KMS-11 (cell line): Measurements from ENCODE around the gene TUB.

Source experiments
- H2AFZ ChIP-seq: fragments of 200-600 bp; sonication (generic); 2 replicates; pipeline ENCODE4 v1.6.1; 2016; ENCODE audit warnings: antibody characterized with exemption, mixed run types, low read depth
- H3K27ac ChIP-seq: fragments of 200-600 bp; sonication (generic); 2 replicates; pipeline ENCODE4 v1.6.1; 2016; ENCODE audit warnings: mild to moderate bottlenecking, mixed run types
- H3K27me3 ChIP-seq: fragments of 200-600 bp; sonication (generic); 2 replicates; pipeline ENCODE4 v1.6.1; 2017; ENCODE audit warnings: mild to moderate bottlenecking, low read depth, mixed run types, moderate library complexity; ENCODE audit not compliant: insufficient read depth
- H3K36me3 ChIP-seq: fragments of 200-600 bp; sonication (generic); 2 replicates; pipeline ENCODE4 v1.6.1; 2017; ENCODE audit warnings: mild to moderate bottlenecking, mixed run types; ENCODE audit not compliant: insufficient read depth
- H3K4me1 ChIP-seq: fragments of 200-600 bp; sonication (generic); 2 replicates; pipeline ENCODE4 v1.6.1; 2016; ENCODE audit warnings: mild to moderate bottlenecking, low read depth, mixed run types; ENCODE audit not compliant: poor library complexity, severe bottlenecking
- H3K4me2 ChIP-seq: fragments of 200-600 bp; sonication (generic); 2 replicates; pipeline ENCODE4 v1.7.0; 2016; ENCODE audit warnings: mild to moderate bottlenecking, mixed run types
- H3K4me3 ChIP-seq: fragments of 200-600 bp; sonication (generic); IDR thresholded peaks from 2 replicates; pipeline ENCODE4 v1.6.1; 2017; ENCODE audit warnings: low read depth, low read length, mixed read lengths; ENCODE audit not compliant: insufficient read depth
- H3K79me2 ChIP-seq: fragments of 200-600 bp; sonication (generic); 2 replicates; pipeline ENCODE4 v1.6.1; 2016; ENCODE audit warnings: low read depth, mixed run types; ENCODE audit not compliant: insufficient read depth
- H3K9ac ChIP-seq: fragments of 200-600 bp; sonication (generic); 2 replicates; pipeline ENCODE4 v1.6.1; 2016; ENCODE audit warnings: mild to moderate bottlenecking, mixed run types
- H4K20me1 ChIP-seq: fragments of 200-600 bp; sonication (generic); 2 replicates; pipeline ENCODE4 v1.6.1; 2016; ENCODE audit warnings: mild to moderate bottlenecking, mixed run types; ENCODE audit not compliant: insufficient read depth
- CTCF ChIP-seq: fragments of 200-600 bp; sonication (generic); conservative IDR thresholded peaks from 2 replicates; pipeline ENCODE4 v1.6.1; 2017; ENCODE audit warnings: low read depth, mild to moderate bottlenecking, antibody characterized with exemption, low read length, moderate library complexity, mixed read lengths

The TUB gene

GRCh38 chr11:8035200-8035855 lies 45.7 kb upstream of the TUB start:
- no peak overlapping the region for H3K4me3 ChIP-seq
- no peak overlapping the region for H3K4me2 ChIP-seq
- TF ChIP-seq CTCF = no peak

GRCh38 chr11:8036002-8036802 lies 44.8 kb upstream of the TUB start:
- no peak overlapping the region for H2AFZ ChIP-seq
- no peaks in the 10 kb centered on the region for H3K36me3 ChIP-seq
- no peaks in the 10 kb centered on the region for H3K27me3 ChIP-seq
- no peak overlapping the region for H3K27ac ChIP-seq
- peaks cover 5% of the 10 kb centered on the region for H3K4me1 ChIP-seq
- H3K9ac ChIP-seq = no peak overlapping the region
- no peak overlapping the region for H3K4me3 ChIP-seq
- no peak for TF ChIP-seq CTCF
- H3K79me2 ChIP-seq = no peaks in the 10 kb centered on the region
- H3K4me2 ChIP-seq = no peak overlapping the region
- H4K20me1 ChIP-seq = no peaks in the 10 kb centered on the region

More at GRCh38 chr11:8035200-8035855, 45.7 kb upstream of the TUB start:
- no peak overlapping the region for H3K9ac ChIP-seq
- H2AFZ ChIP-seq = no peak overlapping the region
- H4K20me1 ChIP-seq = no peaks in the 10 kb centered on the region
- no peaks in the 10 kb centered on the region for H3K27me3 ChIP-seq
- peaks cover 5% of the 10 kb centered on the region for H3K4me1 ChIP-seq
- no peaks in the 10 kb centered on the region for H3K36me3 ChIP-seq
- no peaks in the 10 kb centered on the region for H3K79me2 ChIP-seq
- H3K27ac ChIP-seq = no peak overlapping the region

- Histone ChIP-seq H3K4me2 (no peak overlapping the region), H3K9ac (no peak overlapping the region), H4K20me1 (no peaks in the 10 kb centered on the region), H3K36me3 (no peaks in the 10 kb centered on the region), H3K4me3 (no peak overlapping the region), H3K4me1 (peaks cover 5% of the 10 kb centered on the region), H3K27me3 (no peaks in the 10 kb centered on the region), H3K27ac (no peak overlapping the region), H3K79me2 (no peaks in the 10 kb centered on the region), H2AFZ (no peak overlapping the region)
- no peak for TF ChIP-seq CTCF
Observed at GRCh38 chr11:8036986-8037385, 44.0 kb upstream of the TUB start.

GRCh38 chr11:8038393-8038792 lies 42.6 kb upstream of the TUB start:
- TF ChIP-seq CTCF = no peak
- Histone ChIP-seq H3K79me2 (no peaks in the 10 kb centered on the region), H3K4me2 (no peak overlapping the region)

More at GRCh38 chr11:8038393-8038792, 42.6 kb upstream of the TUB start:
- H4K20me1 ChIP-seq = no peaks in the 10 kb centered on the region
- H2AFZ ChIP-seq = no peak overlapping the region
- H3K4me3 ChIP-seq = no peak overlapping the region
- no peaks in the 10 kb centered on the region for H3K36me3 ChIP-seq
- no peak overlapping the region for H3K27ac ChIP-seq
- no peak overlapping the region for H3K9ac ChIP-seq
- H3K4me1 ChIP-seq = peaks cover 3% of the 10 kb centered on the region
- H3K27me3 ChIP-seq = no peaks in the 10 kb centered on the region
